Upper lobe of left lung (tissue), 6 donors: ENCODE results near the gene ZNF687. TPM values are rescaled to one million over a fixed set of nuclear protein-coding genes. Genes with fewer than 3 reads are reported as not detected.

Source experiments
- ATAC-seq, 2 donors: fragments of 200-7000 bp; cut with Tn5 transposase; one replicate each; pipeline ENCODE4 v1.9.1; 2022; ENCODE audit warnings: mild to moderate bottlenecking in 2 of 2, moderate library complexity in 2 of 2; ENCODE audit not compliant: low FRiP score in 2 of 2
- DNase-seq, 2 donors: peaks; one replicate each; pipeline ENCODE4 v3.0.0-alpha.2; 2019 to 2020
- H3K27ac ChIP-seq, 4 donors: fragments of 200-600 bp; sonication (generic); one replicate each; pipeline ENCODE4 v1.5.1; 2016 to 2019
- H3K27me3 ChIP-seq, 4 donors: fragments of 200-600 bp; sonication (generic); one replicate each; pipeline ENCODE4 v1.5.1; 2017 to 2019
- H3K36me3 ChIP-seq, 4 donors: fragments of 200-600 bp; sonication (generic); one replicate each; pipeline ENCODE4 v1.5.1; 2016 to 2019
- H3K4me1 ChIP-seq, 4 donors: fragments of 200-600 bp; sonication (generic); one replicate each; pipeline ENCODE4 v1.5.1; 2018 to 2019
- H3K4me3 ChIP-seq, 4 donors: fragments of 200-600 bp; sonication (generic); one replicate each; pipeline ENCODE4 v1.5.1; 2017 to 2019; ENCODE audit warnings: mild to moderate bottlenecking in 2 of 4, moderate library complexity in 1 of 4
- H3K9me3 ChIP-seq, 4 donors: fragments of 200-600 bp; sonication (generic); one replicate each; pipeline ENCODE4 v1.5.1; 2018 to 2019
- EP300 ChIP-seq, 4 donors: sonication (generic); formaldehyde crosslinking; IDR thresholded peaks; one replicate each; pipeline ENCODE4 v1.5.1; 2017; ENCODE audit warnings: antibody characterized with exemption in 4 of 4, control low read depth in 2 of 4
- POLR2A ChIP-seq, 4 donors: fragments of 450-650 bp; IDR thresholded peaks; one replicate each; pipeline ENCODE4 v1.5.1; 2016 to 2017; ENCODE audit warnings: antibody characterized with exemption in 4 of 4, mild to moderate bottlenecking in 2 of 4
- POLR2AphosphoS5 ChIP-seq, 2 donors: sonication (generic); formaldehyde crosslinking; IDR thresholded peaks; one replicate each; pipeline ENCODE4 v1.5.1; 2017; ENCODE audit warnings: antibody characterized with exemption in 2 of 2
- WGBS, 2 donors: methylation state at CpG; one replicate each; pipeline ENCODE4 v1.1.5; 2017 to 2018; 5-methylcytosine and 5-hydroxymethylcytosine counted together
- small RNA-seq, 4 donors: library from RNA; depleted of rRNA; stranded (forward); fragments of <200 nt; gene quantifications; one replicate each; pipeline ENCODE3, GENCODE V24; 2016
- total RNA-seq, 6 donors: library from RNA; depleted of rRNA in 4 of 6; stranded (reverse); fragments of >200 nt in 4 of 6; gene quantifications; one replicate each; pipeline versions ENCODE4 v1.1.0 to v1.2.1, GENCODE V29; 2016 to 2021
- TF ChIP-seq, protein P1 (sequence below), 6 experiments: fragments of 450-650 bp in 4 of 6; fragments of 200-600 bp in 2 of 6; sonication (generic) in 2 of 6; IDR thresholded peaks; one replicate each; pipeline ENCODE4 v1.5.1; 2016 to 2019; ENCODE audit warnings: antibody characterized with exemption in 6 of 6
- donor health status: DM: no; HTN: no; CAD: no; lungs with moderate emphysema.
- donor health status: DM: no; HTN: yes; CAD: no; lungs with severe emphysema.

The ZNF687 gene
- total RNA-seq, 6 donors from 2014 or later = 17.4 to 50.3 (median 27.2) TPM

DNA sequence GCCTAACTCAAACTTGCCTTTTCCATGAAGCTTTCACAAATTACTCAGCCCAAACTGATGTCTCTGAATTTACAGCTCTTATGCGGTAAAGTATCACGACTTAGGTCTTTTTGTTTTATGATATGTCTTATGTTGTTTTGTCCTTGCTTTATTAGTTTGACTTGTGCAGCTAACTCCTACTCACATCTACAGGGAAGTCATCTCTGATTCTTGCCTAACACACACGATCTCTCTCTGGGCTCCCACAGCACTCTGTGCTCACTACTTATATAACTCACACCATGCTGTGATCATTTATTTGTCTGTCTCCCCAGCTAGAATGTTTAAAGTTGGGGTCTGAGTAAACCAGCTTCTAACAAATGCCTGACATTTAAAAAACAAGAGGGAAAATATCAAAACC is 54.5 kb downstream of the ZNF687 start:
- TF ChIP-seq, protein P1, sequence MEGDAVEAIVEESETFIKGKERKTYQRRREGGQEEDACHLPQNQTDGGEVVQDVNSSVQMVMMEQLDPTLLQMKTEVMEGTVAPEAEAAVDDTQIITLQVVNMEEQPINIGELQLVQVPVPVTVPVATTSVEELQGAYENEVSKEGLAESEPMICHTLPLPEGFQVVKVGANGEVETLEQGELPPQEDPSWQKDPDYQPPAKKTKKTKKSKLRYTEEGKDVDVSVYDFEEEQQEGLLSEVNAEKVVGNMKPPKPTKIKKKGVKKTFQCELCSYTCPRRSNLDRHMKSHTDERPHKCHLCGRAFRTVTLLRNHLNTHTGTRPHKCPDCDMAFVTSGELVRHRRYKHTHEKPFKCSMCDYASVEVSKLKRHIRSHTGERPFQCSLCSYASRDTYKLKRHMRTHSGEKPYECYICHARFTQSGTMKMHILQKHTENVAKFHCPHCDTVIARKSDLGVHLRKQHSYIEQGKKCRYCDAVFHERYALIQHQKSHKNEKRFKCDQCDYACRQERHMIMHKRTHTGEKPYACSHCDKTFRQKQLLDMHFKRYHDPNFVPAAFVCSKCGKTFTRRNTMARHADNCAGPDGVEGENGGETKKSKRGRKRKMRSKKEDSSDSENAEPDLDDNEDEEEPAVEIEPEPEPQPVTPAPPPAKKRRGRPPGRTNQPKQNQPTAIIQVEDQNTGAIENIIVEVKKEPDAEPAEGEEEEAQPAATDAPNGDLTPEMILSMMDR (IDR thresholded peaks at IDR 0.05) = no peak
- TF ChIP-seq EP300 (IDR thresholded peaks at IDR 0.05) (no peak), POLR2AphosphoS5 (IDR thresholded peaks at IDR 0.05) (no peak), POLR2A (IDR thresholded peaks at IDR 0.05) (no peak)
- Histone ChIP-seq H3K9me3 (no peaks in the 10 kb centered on the region), H3K27me3 (no peaks in the 10 kb centered on the region), H3K36me3 (no peaks in the 10 kb centered on the region), H3K4me3 (no peak overlapping the region), H3K27ac (no peak overlapping the region), H3K4me1 (peaks cover 0 to 5% (median 1%) of the 10 kb centered on the region in 4 donors)
- WGBS, 2 donors = 89 to 95% methylated on average over 3 of the region's 3 CpGs
- no peak for ATAC-seq
- no peak for DNase-seq

DNA sequence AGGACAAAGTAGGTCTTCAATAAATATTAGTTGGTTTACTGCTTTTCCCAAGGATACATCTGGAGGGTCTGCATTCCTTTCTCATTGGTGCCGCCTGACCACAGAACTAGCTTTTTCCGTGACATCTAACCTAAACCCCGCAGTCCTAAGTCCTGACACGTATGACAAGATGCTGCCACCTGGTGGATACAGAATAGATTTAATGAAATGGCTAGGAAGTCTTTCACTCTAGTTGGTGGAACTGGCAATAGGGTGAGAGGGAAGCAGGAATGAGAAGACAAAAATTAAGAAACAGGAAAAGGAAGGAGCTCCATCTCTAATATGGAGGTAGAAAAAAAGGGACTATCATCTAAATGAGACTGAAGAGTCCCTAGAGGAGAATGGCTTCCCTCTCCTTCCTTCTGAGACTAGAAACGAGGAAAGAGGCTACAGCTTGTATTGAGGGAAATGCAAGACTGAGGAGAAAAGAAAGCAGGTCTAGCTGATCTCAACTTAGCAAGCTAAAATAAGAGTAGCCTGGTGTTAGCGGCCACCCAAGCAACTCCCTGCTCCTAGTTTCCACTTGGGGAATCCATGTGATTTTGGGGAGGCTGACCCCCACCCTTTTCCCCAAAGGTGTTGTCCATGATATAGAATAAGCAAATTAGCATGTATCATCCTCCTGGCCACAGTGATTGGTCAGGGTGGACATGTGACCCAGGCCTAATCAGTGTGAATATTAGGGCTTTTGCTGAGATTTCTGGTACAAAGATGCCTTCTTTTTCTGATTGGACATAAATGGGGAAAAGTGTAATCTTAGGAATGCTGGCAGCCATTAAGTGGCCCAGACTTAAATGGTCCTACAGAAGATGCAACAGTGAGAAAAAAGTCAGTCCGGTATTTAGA is 59.0 kb downstream of the ZNF687 start:
- DNase-seq (peak in 1 of 2 donors; percentile 42), ATAC-seq (peak; percentile 77 to 93)
- peaks cover 0 to 29% (median 18%) of the 10 kb centered on the region in 4 donors for H3K36me3 ChIP-seq
- H3K4me3 ChIP-seq = no peak overlapping the region
- H3K27ac ChIP-seq = peak overlapping the region in 1 of 4 donors; percentile 25
- H3K4me1 ChIP-seq = peaks cover 5 to 10% (median 7%) of the 10 kb centered on the region in 4 donors
- TF ChIP-seq POLR2A (IDR thresholded peaks at IDR 0.05) (no peak), EP300 (IDR thresholded peaks at IDR 0.05) (no peak), POLR2AphosphoS5 (IDR thresholded peaks at IDR 0.05) (no peak)
- TF ChIP-seq, protein P1 (IDR thresholded peaks at IDR 0.05) = peak; percentile 55 to 77 (median 72)
- no peaks in the 10 kb centered on the region for H3K9me3 ChIP-seq
- 37 to 38% methylated on average over 7 of the region's 7 CpGs for WGBS, 2 donors
- H3K27me3 ChIP-seq = no peaks in the 10 kb centered on the region

Small RNA genes lying within 50 kb of the gene (small RNA-seq; reads per million reads assigned to genes)
- gene RN7SL444P = 0 reads per million in 4 donors

Other genes starting within 250 kb of the ZNF687 start
- gene BNIPL, start 245.7 kb upstream of the ZNF687 start, total RNA-seq = 100 to 1,000 TPM in 1 of 6 donors, 10 to 100 TPM in 2, 1 to 10 TPM in 3; 2.3 to 213 (median 11.7) TPM
- 1 to 10 TPM; 2.6 to 9.4 (median 3.8) TPM for gene C1orf56, start 234.5 kb upstream of the ZNF687 start, total RNA-seq
- 100 to 1,000 TPM in 1 of 6 donors, 10 to 100 TPM in 5; 66.9 to 131 (median 90.5) TPM for gene CDC42SE1, start 222.7 kb upstream of the ZNF687 start, total RNA-seq
- gene MLLT11, start 221.9 kb upstream of the ZNF687 start, total RNA-seq = 1 to 10 TPM in 4 of 6 donors, under 1 TPM in 2; 0.30 to 1.3 (median 1.1) TPM
- gene GABPB2, start 211.5 kb upstream of the ZNF687 start, total RNA-seq = 10 to 100 TPM in 4 of 6 donors, 1 to 10 TPM in 2; 6.8 to 32.5 (median 13.0) TPM
- 10 to 100 TPM in 1 of 6 donors, 1 to 10 TPM in 5; 2.1 to 13.6 (median 5.8) TPM for gene SEMA6C, start 135.7 kb upstream of the ZNF687 start, total RNA-seq
- 10 to 100 TPM in 5 of 6 donors, 1 to 10 TPM in 1; 7.4 to 19.1 (median 15.8) TPM for gene TNFAIP8L2, start 125.7 kb upstream of the ZNF687 start, total RNA-seq
- 10 to 100 TPM in 1 of 6 donors, 1 to 10 TPM in 5; 2.2 to 16.8 (median 6.2) TPM for gene LYSMD1, start 116.4 kb upstream of the ZNF687 start, total RNA-seq
- gene SCNM1, start 116.2 kb upstream of the ZNF687 start, total RNA-seq = 10 to 100 TPM in 5 of 6 donors, 1 to 10 TPM in 1; 8.9 to 50.3 (median 25.9) TPM
- under 1 TPM in 2 of 6 donors, not detected in 4; 0.57 to 0.88 TPM for gene TMOD4, start 106.3 kb upstream of the ZNF687 start, total RNA-seq
- gene VPS72, start 92.1 kb upstream of the ZNF687 start, total RNA-seq = 10 to 100 TPM; 19.0 to 54.3 (median 25.5) TPM
- gene PIP5K1A, start 83.7 kb upstream of the ZNF687 start, total RNA-seq = 10 to 100 TPM; 37.2 to 94.3 (median 70.6) TPM
- gene PSMD4, start 27.6 kb upstream of the ZNF687 start, total RNA-seq = 100 to 1,000 TPM; 102 to 132 (median 119) TPM
- 100 to 1,000 TPM in 1 of 6 donors, 10 to 100 TPM in 5; 41.3 to 127 (median 64.0) TPM for gene PI4KB, start 45.1 kb downstream of the ZNF687 start, total RNA-seq
- gene RFX5, start 65.0 kb downstream of the ZNF687 start, total RNA-seq = 10 to 100 TPM; 31.5 to 55.5 (median 43.2) TPM
- 100 to 1,000 TPM; 241 to 804 (median 431) TPM for gene SELENBP1, start 90.4 kb downstream of the ZNF687 start, total RNA-seq
- gene PSMB4, start 117.3 kb downstream of the ZNF687 start, total RNA-seq = 100 to 1,000 TPM; 127 to 216 (median 179) TPM
- gene POGZ, start 177.2 kb downstream of the ZNF687 start, total RNA-seq = 100 to 1,000 TPM in 1 of 6 donors, 10 to 100 TPM in 5; 34.2 to 148 (median 67.9) TPM
- 100 to 1,000 TPM in 3 of 6 donors, 10 to 100 TPM in 3; 51.6 to 223 (median 99.2) TPM for gene CGN, start 229.1 kb downstream of the ZNF687 start, total RNA-seq